Measurements from ENCODE around the gene CHPF.

DNA sequence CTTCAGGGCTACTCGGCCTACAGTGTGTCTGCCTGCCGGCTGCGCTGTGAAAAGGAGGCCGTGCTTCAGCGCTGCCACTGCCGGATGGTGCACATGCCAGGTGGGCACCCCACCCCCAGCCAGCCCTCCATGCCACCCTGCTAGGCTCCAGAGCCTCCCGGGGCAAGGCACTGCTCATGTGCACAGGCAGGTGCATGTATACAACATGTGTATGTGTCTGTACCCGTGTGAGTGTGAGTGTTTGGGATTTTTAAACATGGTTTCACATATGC lies 11.3 kb downstream of the CHPF start:
- no peak for TF ChIP-seq GABPA (IDR thresholded peaks at IDR 0.05; ENCODE audit: low read depth)
- no peak for TF ChIP-seq RCOR1 (conservative IDR thresholded peaks at IDR 0.05; ENCODE audit: low read depth, low read length)
- TF ChIP-seq CTCF (IDR thresholded peaks at IDR 0.05 in 2 of 3, conservative IDR thresholded peaks at IDR 0.05 in 1 of 3; ENCODE audit: control insufficient read depth in 2 of 3, extremely low read depth in 1 of 3, insufficient read depth in 1 of 3, low read depth in 3 of 3, low read length in 3 of 3), result no peak
- no peak for TF ChIP-seq POLR2AphosphoS5 (IDR thresholded peaks at IDR 0.05; ENCODE audit: low read length)
- no peak for TF ChIP-seq NR2C2 (IDR thresholded peaks at IDR 0.05; ENCODE audit: borderline replicate concordance, control insufficient read depth, insufficient read length, low read depth)
- no peak for TF ChIP-seq ZNF274 (IDR thresholded peaks at IDR 0.05; ENCODE audit: insufficient read depth, insufficient read length)
- no peak for TF ChIP-seq NRF1 (conservative IDR thresholded peaks at IDR 0.05; ENCODE audit: low read depth, low read length)
- TF ChIP-seq, protein P1, sequence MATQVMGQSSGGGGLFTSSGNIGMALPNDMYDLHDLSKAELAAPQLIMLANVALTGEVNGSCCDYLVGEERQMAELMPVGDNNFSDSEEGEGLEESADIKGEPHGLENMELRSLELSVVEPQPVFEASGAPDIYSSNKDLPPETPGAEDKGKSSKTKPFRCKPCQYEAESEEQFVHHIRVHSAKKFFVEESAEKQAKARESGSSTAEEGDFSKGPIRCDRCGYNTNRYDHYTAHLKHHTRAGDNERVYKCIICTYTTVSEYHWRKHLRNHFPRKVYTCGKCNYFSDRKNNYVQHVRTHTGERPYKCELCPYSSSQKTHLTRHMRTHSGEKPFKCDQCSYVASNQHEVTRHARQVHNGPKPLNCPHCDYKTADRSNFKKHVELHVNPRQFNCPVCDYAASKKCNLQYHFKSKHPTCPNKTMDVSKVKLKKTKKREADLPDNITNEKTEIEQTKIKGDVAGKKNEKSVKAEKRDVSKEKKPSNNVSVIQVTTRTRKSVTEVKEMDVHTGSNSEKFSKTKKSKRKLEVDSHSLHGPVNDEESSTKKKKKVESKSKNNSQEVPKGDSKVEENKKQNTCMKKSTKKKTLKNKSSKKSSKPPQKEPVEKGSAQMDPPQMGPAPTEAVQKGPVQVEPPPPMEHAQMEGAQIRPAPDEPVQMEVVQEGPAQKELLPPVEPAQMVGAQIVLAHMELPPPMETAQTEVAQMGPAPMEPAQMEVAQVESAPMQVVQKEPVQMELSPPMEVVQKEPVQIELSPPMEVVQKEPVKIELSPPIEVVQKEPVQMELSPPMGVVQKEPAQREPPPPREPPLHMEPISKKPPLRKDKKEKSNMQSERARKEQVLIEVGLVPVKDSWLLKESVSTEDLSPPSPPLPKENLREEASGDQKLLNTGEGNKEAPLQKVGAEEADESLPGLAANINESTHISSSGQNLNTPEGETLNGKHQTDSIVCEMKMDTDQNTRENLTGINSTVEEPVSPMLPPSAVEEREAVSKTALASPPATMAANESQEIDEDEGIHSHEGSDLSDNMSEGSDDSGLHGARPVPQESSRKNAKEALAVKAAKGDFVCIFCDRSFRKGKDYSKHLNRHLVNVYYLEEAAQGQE (IDR thresholded peaks at IDR 0.05; ENCODE audit: low read depth, low read length), result no peak
- TF ChIP-seq HCFC1 (IDR thresholded peaks at IDR 0.05; ENCODE audit: low read length), result no peak

All from GM12878 (cell line).